HG03280 (cell line): ENCODE results near the gene NELFCD.

Source experiments
- ATAC-seq: cut with Tn5 transposase; IDR thresholded peaks from one replicate; pipeline ENCODE4 v1.9.1; 2021; ENCODE audit warnings: mild to moderate bottlenecking, moderate library complexity; ENCODE audit not compliant: unreplicated experiment

Gene NELFCD

DNA sequence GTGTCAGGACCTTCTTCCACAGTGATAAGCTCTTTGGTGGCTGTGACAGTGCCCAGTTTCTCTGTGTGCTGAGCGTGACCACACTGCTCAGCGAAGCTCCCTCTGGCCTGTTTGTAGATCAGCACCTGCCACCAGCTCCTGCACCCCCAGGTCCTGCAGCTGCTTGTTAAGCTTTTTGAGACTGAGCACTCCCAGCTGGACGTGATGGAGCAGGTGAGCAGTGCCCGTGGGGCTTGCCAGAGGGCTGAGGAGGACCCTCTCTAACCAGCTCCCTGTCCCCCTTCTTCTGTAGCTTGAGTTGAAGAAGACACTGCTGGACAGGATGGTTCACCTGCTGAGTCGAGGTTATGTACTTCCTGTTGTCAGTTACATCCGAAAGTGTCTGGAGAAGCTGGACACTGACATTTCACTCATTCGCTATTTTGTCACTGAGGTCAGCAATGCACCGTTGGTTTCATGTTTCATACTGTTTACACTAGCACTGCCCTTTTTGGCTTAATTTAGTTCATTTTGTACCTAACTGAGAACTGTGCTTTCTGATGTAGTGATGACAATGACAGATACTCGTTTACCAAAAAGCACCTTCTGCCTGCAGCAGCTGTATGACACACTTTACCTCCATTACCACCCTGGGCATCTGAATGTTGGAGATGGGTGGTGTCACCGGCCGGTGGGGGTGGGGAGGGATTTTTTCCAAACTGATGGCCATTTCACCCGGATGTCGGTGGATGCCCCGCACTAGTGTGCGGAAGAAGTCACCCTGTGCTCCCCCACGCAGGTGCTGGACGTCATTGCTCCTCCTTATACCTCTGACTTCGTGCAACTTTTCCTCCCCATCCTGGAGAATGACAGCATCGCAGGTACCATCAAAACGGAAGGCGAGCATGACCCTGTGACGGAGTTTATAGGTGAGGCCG, 12.5 kb downstream of the NELFCD start:
- no peak for ATAC-seq

DNA sequence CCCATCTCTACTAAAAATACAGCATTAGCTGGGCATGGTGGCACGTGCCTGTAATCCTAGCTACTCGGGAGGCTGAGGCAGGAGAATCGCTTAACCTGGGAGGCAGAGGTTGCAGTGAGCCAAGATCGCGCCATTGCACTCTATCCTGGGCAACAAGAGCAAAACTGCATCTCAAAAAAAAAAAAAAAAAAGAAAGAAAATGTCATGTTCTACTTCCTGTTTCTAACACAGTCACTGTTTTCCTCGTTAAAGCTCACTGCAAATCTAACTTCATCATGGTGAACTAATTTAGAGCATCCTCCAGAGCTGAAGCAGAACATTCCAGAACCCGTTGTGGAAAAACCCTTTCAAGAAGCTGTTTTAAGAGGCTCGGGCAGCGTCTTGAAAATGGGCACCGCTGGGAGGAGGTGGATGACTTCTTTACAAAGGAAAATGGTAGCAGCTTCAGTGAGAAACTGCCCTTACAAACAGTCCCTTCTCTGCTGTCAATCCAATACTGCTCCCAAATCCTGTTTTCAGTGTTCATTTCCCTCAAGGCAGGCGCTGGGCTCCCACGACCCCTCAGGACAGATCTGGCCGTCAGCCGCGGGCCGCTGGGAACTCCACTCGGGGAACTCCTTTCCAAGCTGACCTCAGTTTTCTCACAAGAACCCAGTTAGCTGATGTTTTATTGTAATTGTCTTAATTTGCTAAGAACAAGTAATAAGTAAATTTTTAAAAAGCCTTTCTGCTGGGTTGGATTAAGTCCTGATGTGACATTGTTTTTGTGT, 13.5 kb downstream of the NELFCD start:
- ATAC-seq, result no peak

GRCh38 chr20:58995461-58996225, 14.6 kb downstream of the NELFCD start:
- no peak for ATAC-seq

GRCh38 chr20:58996226-58996611, 15.2 kb downstream of the NELFCD start:
- no peak for ATAC-seq

- no peak for ATAC-seq
These were observed 16.2 kb downstream of the NELFCD start for GRCh38 chr20:58997141-58997770.

DNA sequence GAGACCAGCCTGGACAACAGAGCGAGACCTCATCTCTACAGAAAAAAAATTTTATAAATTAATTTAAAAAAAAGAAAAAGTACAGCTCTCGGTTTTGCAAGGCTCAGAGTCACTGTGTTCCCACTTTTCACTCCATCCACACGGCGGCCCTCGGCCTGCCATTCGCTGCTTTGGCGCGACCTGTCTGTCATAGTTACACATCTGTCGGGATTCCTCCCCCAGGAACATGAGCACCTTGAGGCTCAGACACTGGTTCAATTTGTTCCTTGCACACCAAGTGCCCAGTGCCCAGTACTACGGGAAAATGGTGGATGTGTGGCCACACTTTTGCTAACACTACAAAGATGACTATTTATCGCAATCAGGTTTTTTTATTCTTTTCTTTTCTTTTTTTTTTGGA, 17.6 kb downstream of the NELFCD start:
- no peak for ATAC-seq

- ATAC-seq, result no peak
These were observed 19.3 kb downstream of the NELFCD start for GRCh38 chr20:59000326-59000725.

DNA sequence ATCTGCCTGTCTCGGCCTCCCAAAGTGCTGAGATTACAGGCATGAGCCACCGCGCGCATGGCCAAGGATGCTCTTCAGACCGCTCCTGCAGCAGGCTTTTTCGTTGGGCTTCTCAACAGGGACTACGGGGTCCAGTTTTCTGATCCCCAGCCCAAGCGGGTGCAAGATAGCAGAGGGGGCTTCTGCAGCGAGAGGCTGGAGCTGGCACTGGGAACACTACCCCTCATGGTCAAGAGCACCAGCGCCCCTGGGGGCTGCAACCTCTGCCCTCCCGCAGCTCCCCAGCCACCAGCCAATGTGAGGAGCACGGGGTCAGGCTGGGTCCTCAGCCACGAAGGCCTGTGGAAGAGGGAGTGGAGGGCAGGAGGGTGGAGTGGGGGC, 20.0 kb downstream of the NELFCD start:
- ATAC-seq, result no peak

- no peak for ATAC-seq
These were observed 20.6 kb downstream of the NELFCD start for GRCh38 chr20:59001449-59002171.

DNA sequence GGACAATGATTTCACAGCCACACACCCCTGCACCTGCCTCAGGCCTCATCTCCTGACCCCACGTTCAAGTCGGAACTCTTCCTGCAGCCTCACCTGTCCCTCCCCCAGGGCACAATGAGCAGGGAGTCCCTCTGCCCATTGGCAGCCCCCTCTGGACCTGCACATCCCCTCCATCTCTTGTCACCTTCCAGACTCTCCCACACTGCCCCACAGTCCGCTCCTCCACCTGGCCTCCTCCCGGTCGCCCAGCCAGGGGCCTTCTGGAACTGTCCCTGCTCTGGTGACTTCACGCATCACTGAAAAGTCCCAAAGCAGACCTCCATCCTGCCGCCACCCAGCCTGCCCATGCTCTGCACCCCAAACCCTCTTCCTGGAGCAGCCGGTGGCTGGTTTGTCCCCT, 21.3 kb downstream of the NELFCD start:
- no peak for ATAC-seq

- ATAC-seq, result no peak
These were observed 21.9 kb downstream of the NELFCD start for GRCh38 chr20:59002874-59003399.

GRCh38 chr20:59003836-59004492, 22.9 kb downstream of the NELFCD start:
- ATAC-seq, result no peak

- no peak for ATAC-seq
These were observed 23.4 kb downstream of the NELFCD start for GRCh38 chr20:59004493-59004762.

GRCh38 chr20:59004763-59005522, 23.9 kb downstream of the NELFCD start:
- peak; percentile 57 for ATAC-seq

GRCh38 chr20:59005523-59006166, 24.6 kb downstream of the NELFCD start:
- ATAC-seq, result no peak

- ATAC-seq, result no peak
These were observed 25.3 kb downstream of the NELFCD start for GRCh38 chr20:59006167-59006863.

GRCh38 chr20:59006864-59007664, 26.0 kb downstream of the NELFCD start, which contains the start of gene CTSZ:
TSS of gene CTSZ (minus strand) at chr20:59007254. CDS start at chr20:59007128, 126 bp downstream.
- ATAC-seq, result no peak
